Activated CD4-positive, alpha-beta T cell treated with anti-CD3 and anti-CD28 coated beads for 1 hour (primary cell): ENCODE data around the gene EDEM2.
"Not testable (repeated sequence)": the region's sequence is repeated elsewhere in the genome, so short reads cannot be mapped to it uniquely, and the experiment has no call there.

Experiments used
- DNase-seq: peaks from one replicate; pipeline ENCODE4 v3.0.0-alpha.2; 2020

Gene EDEM2

GRCh38 chr20:35167787-35168186, 20.7 kb upstream of the EDEM2 start:
- no peak for DNase-seq

GRCh38 chr20:35166242-35166830, 19.2 kb upstream of the EDEM2 start:
- no peak for DNase-seq

GRCh38 chr20:35165221-35166185, 18.4 kb upstream of the EDEM2 start:
- DNase-seq = no peak

GRCh38 chr20:35164531-35164930, 17.4 kb upstream of the EDEM2 start:
- DNase-seq = not testable (repeated sequence)

- DNase-seq = not testable (repeated sequence)
These were observed 13.2 kb upstream of the EDEM2 start for GRCh38 chr20:35160341-35160740.

- DNase-seq = no peak
These were observed 9.8 kb upstream of the EDEM2 start for GRCh38 chr20:35156978-35157377.

- no peak for DNase-seq
These were observed 8.8 kb upstream of the EDEM2 start for GRCh38 chr20:35155936-35156335.

GRCh38 chr20:35151736-35152135, 4.6 kb upstream of the EDEM2 start:
- no peak for DNase-seq

GRCh38 chr20:35150846-35151579, 3.9 kb upstream of the EDEM2 start:
- no peak for DNase-seq

- not testable (repeated sequence) for DNase-seq
These were observed 487 bp upstream of the EDEM2 start for GRCh38 chr20:35147575-35148071.

GRCh38 chr20:35146299-35146919, 727 bp downstream of the EDEM2 start:
- DNase-seq = peak; percentile 9

GRCh38 chr20:35145141-35145564, 2.0 kb downstream of the EDEM2 start:
- DNase-seq = no peak

GRCh38 chr20:35144694-35145093, 2.4 kb downstream of the EDEM2 start:
- no peak for DNase-seq

- DNase-seq = no peak
These were observed 11.1 kb downstream of the EDEM2 start for GRCh38 chr20:35135867-35136586.

GRCh38 chr20:35134880-35135279, 12.3 kb downstream of the EDEM2 start:
- DNase-seq = no peak

GRCh38 chr20:35134472-35134871, 12.7 kb downstream of the EDEM2 start:
- no peak for DNase-seq

GRCh38 chr20:35133735-35134134, 13.4 kb downstream of the EDEM2 start:
- DNase-seq = no peak

GRCh38 chr20:35133031-35133430, 14.1 kb downstream of the EDEM2 start:
- DNase-seq = no peak

GRCh38 chr20:35131934-35132333, 15.2 kb downstream of the EDEM2 start:
- DNase-seq = no peak

- DNase-seq = no peak
These were observed 17.5 kb downstream of the EDEM2 start for GRCh38 chr20:35129647-35130069.

GRCh38 chr20:35125753-35126152, 21.4 kb downstream of the EDEM2 start:
- DNase-seq = no peak
